GM23338 (cell line): ENCODE measurements around the gene DUSP9. TPM values are rescaled to one million over a fixed set of nuclear protein-coding genes. Genes with fewer than 3 reads are reported as not detected.
A peak's percentile ranks its signal among the peaks of the same experiment; 100 is the strongest.
"Not testable (repeated sequence)": the region's sequence is repeated elsewhere in the genome, so short reads cannot be mapped to it uniquely, and the experiment has no call there.

ENCODE experiments used
- ATAC-seq: fragments of 200-7000 bp; cut with Tn5 transposase; 3 replicates; pipeline ENCODE4 v1.9.1; 2020
- DNase-seq: peaks from one replicate; pipeline ENCODE4 v3.0.0-alpha.2; 2015; ENCODE audit warnings: low spot score
- H2AFZ ChIP-seq: fragments of 200-600 bp; sonication (generic); 2 replicates; pipeline ENCODE4 v1.8.0; 2016; ENCODE audit warnings: antibody characterized with exemption, mild to moderate bottlenecking, moderate library complexity
- H3F3A ChIP-seq: fragments of 200-600 bp; sonication (generic); replicated peaks from 2 replicates; pipeline ENCODE4 v1.8.0; 2017; ENCODE audit warnings: antibody characterized with exemption, mixed run types, low read depth
- H3K27ac ChIP-seq: fragments of 200-600 bp; sonication (generic); 2 replicates; pipeline ENCODE4 v1.6.1; 2016; ENCODE audit warnings: low read depth
- H3K27me3 ChIP-seq: fragments of 200-600 bp; sonication (generic); 2 replicates; pipeline ENCODE4 v1.8.0; 2016; ENCODE audit warnings: mild to moderate bottlenecking, mixed run types, moderate library complexity; ENCODE audit not compliant: insufficient read depth
- H3K36me3 ChIP-seq: fragments of 200-600 bp; sonication (generic); 2 replicates; pipeline ENCODE4 v1.8.0; 2016; ENCODE audit warnings: mild to moderate bottlenecking; ENCODE audit not compliant: insufficient read depth
- H3K4me1 ChIP-seq: fragments of 200-600 bp; sonication (generic); 2 replicates; pipeline ENCODE4 v1.8.0; 2016; ENCODE audit warnings: mild to moderate bottlenecking, moderate library complexity; ENCODE audit not compliant: insufficient read depth
- H3K4me2 ChIP-seq: fragments of 200-600 bp; sonication (generic); 2 replicates; pipeline ENCODE4 v1.7.1; 2017; ENCODE audit warnings: mixed run types
- H3K4me3 ChIP-seq: fragments of 200-600 bp; sonication (generic); 2 replicates; pipeline ENCODE4 v1.6.1; 2016; ENCODE audit warnings: mixed run types
- H3K79me2 ChIP-seq: fragments of 200-600 bp; sonication (generic); replicated peaks from 2 replicates; pipeline ENCODE4 v1.8.0; 2017; ENCODE audit warnings: mild to moderate bottlenecking; ENCODE audit not compliant: insufficient read depth
- H3K9me2 ChIP-seq: fragments of 200-600 bp; sonication (generic); 2 replicates; pipeline ENCODE4 v1.8.0; 2017; ENCODE audit not compliant: insufficient read depth
- H4K20me1 ChIP-seq: fragments of 200-600 bp; sonication (generic); replicated peaks from 2 replicates; pipeline ENCODE4 v1.8.0; 2017; ENCODE audit warnings: mild to moderate bottlenecking; ENCODE audit not compliant: insufficient read depth
- H3K27ac Mint-ChIP-seq: 2 replicates; pipeline ENCODE4 v1.8.0; 2020; ENCODE audit warnings: inconsistent platforms, mild to moderate bottlenecking, moderate library complexity, mixed read lengths
- H3K27me3 Mint-ChIP-seq: 3 replicates; pipeline ENCODE4 v1.8.0; 2022; ENCODE audit warnings: low read depth, mild to moderate bottlenecking, moderate library complexity, mixed read lengths, inconsistent platforms; ENCODE audit not compliant: insufficient read depth, poor library complexity
- H3K36me3 Mint-ChIP-seq: 3 replicates; pipeline ENCODE4 v1.8.0; 2021; ENCODE audit warnings: low read depth, mild to moderate bottlenecking, inconsistent platforms, moderate library complexity, mixed read lengths
- H3K4me1 Mint-ChIP-seq: 3 replicates; pipeline ENCODE4 v1.8.0; 2020; ENCODE audit warnings: mild to moderate bottlenecking, inconsistent platforms, mixed read lengths
- H3K4me3 Mint-ChIP-seq: 3 replicates; pipeline ENCODE4 v1.8.0; 2021; ENCODE audit warnings: moderate library complexity, mild to moderate bottlenecking, inconsistent platforms, mixed read lengths
- H3K9me3 Mint-ChIP-seq: 3 replicates; pipeline ENCODE4 v1.8.0; 2020; ENCODE audit warnings: moderate library complexity, mild to moderate bottlenecking, inconsistent platforms, mixed read lengths
- CTCF ChIP-seq, 2 experiments: fragments of 200-600 bp in 1 of 2; sonication (generic) in 1 of 2; conservative IDR thresholded peaks; 2 replicates each; pipeline versions ENCODE4 v1.5.1 to v1.6.1; 2016 to 2017; ENCODE audit warnings: antibody characterized with exemption in 2 of 2, low read depth in 2 of 2, mild to moderate bottlenecking in 2 of 2, moderate library complexity in 1 of 2
- POLR2AphosphoS5 ChIP-seq: IDR thresholded peaks from 2 replicates; pipeline ENCODE4 v1.6.1; 2016; ENCODE audit warnings: antibody characterized with exemption, low read depth
- REST ChIP-seq: IDR thresholded peaks from one replicate; pipeline ENCODE4 v1.6.1; 2018; ENCODE audit warnings: antibody characterized with exemption; ENCODE audit not compliant: unreplicated experiment
- ZNF331 ChIP-seq: fragments of 250-450 bp; sonication (Bioruptor Pico); IDR thresholded peaks from 2 replicates; pipeline ENCODE4 v1.5.0; 2020; ENCODE audit warnings: low read depth, mild to moderate bottlenecking, moderate library complexity
- polyA plus RNA-seq: library from polyadenylated mRNA; unstranded; fragments of >200 nt; fragmentation: Nextera tagmentation; extraction: Ambion mirVana; gene quantifications from 2 replicates; pipeline ENCODE4 v1.2.1, GENCODE V29; 2016
- total RNA-seq: library from RNA; depleted of rRNA; stranded (reverse); fragments of >200 nt; shearing (Covaris generic); gene quantifications from 2 replicates; pipeline ENCODE4 v1.2.3, GENCODE V29; 2014

Gene DUSP9
- total and polyA plus RNA-seq, 2 experiments from 2014 or later, result 0.71 to 3.9 TPM

- TF ChIP-seq ZNF331 (CRISPR knock-in tag) (no peak), REST (no peak), CTCF (conservative IDR thresholded peaks at IDR 0.05; ENCODE audit: low read depth in 2 of 2) (no peak)
These were observed 27.3 kb downstream of the DUSP9 start (continued) for GRCh38 chrX:153674219-153674851.

- ATAC-seq (no peak), DNase-seq (no peak)
- Histone ChIP-seq H3K9me2 (no peaks in the 10 kb centered on the region), H3K79me2 (no peaks in the 10 kb centered on the region), H3K4me1 (peaks cover 3% of the 10 kb centered on the region; the same call in 1 of the 2 replicates), H3F3A (no peaks in the 10 kb centered on the region), H2AFZ (no peak overlapping the region), H4K20me1 (no peaks in the 10 kb centered on the region), H3K27ac (no peak overlapping the region), H3K27me3 (no peaks in the 10 kb centered on the region), H3K4me3 (no peak overlapping the region), H3K4me2 (no peak overlapping the region), H3K36me3 (no peaks in the 10 kb centered on the region)
- H3K27me3 Mint-ChIP-seq, result peaks cover 5% of the 10 kb centered on the region
- no peak overlapping the region for H3K27ac Mint-ChIP-seq
- peaks cover 17% of the 10 kb centered on the region for H3K9me3 Mint-ChIP-seq
- no peak overlapping the region for H3K4me3 Mint-ChIP-seq
- H3K4me1 Mint-ChIP-seq, result peaks cover 10% of the 10 kb centered on the region
- no peak for TF ChIP-seq POLR2AphosphoS5
- TF ChIP-seq CTCF (conservative IDR thresholded peaks at IDR 0.05; ENCODE audit: low read depth in 2 of 2), result peak; percentile 15 to 30; a peak in 2 of 4 replicates
- H3K36me3 Mint-ChIP-seq, result peaks cover 13% of the 10 kb centered on the region; the same call in 2 of the 3 replicates
These were observed 34.2 kb downstream of the DUSP9 start for GRCh38 chrX:153681175-153681574.

- not testable (repeated sequence) for H3K27me3 Mint-ChIP-seq, H3K36me3 ChIP-seq, ATAC-seq, H3K79me2 ChIP-seq, H3K9me2 ChIP-seq, H3K4me3 ChIP-seq, H3K27me3 ChIP-seq, H3K4me1 ChIP-seq, H3K4me2 ChIP-seq, DNase-seq, H3K27ac ChIP-seq, H3K4me3 Mint-ChIP-seq, H3K27ac Mint-ChIP-seq, H3F3A ChIP-seq, H4K20me1 ChIP-seq, H2AFZ ChIP-seq
- Mint-ChIP-seq H3K36me3 (peaks cover 13% of the 10 kb centered on the region; the same call in 2 of the 3 replicates), H3K4me1 (peaks cover 16% of the 10 kb centered on the region), H3K9me3 (peaks cover 17% of the 10 kb centered on the region)
These were observed 36.5 kb downstream of the DUSP9 start for GRCh38 chrX:153683486-153683885.
